ENCODE results near the gene LTBP3. TPM values are rescaled to one million over a fixed set of nuclear protein-coding genes. Genes with fewer than 3 reads are reported as not detected.

Gene LTBP3
- total and polyA plus RNA-seq, 9 of the 15 experiments (the other 6 are each of a cell fraction or from before 2014, with no cell fraction given): 0.06 to 20.5 (median 4.8) TPM

- TF ChIP-seq GABPB1 (CRISPR knock-in tag; IDR thresholded peaks at IDR 0.05) (peak; percentile 76; the same call in 1 of the 2 replicates), PHF20 (IDR thresholded peaks at IDR 0.05; ENCODE audit: partially characterized antibody) (no peak), ARNT (IDR thresholded peaks at IDR 0.05) (peak in 1 of 2 experiments; percentile 13; a peak in 1 of 4 replicates), FOXO4 (CRISPR knock-in tag; IDR thresholded peaks at IDR 0.05) (no peak), GTF2F1 (IDR thresholded peaks at IDR 0.05; ENCODE audit: low read depth, low read length) (peak; percentile 54; the same call in 1 of the 2 replicates), XRCC3 (IDR thresholded peaks at IDR 0.05) (no peak), ZNF232 (CRISPR knock-in tag; IDR thresholded peaks at IDR 0.05) (no peak), MCM7 (IDR thresholded peaks at IDR 0.05) (no peak), TCF15 (CRISPR knock-in tag; IDR thresholded peaks at IDR 0.05) (no peak), AFF4 (CRISPR knock-in tag; IDR thresholded peaks at IDR 0.05) (peak; percentile 86; the same call in 1 of the 2 replicates), ZBTB8A (IDR thresholded peaks at IDR 0.05; ENCODE audit: partially characterized antibody) (no peak), TOE1 (IDR thresholded peaks at IDR 0.05; ENCODE audit: borderline replicate concordance) (peak; percentile 83), TOE1 (CRISPR knock-in tag; IDR thresholded peaks at IDR 0.05; ENCODE audit: borderline replicate concordance, low read depth) (no peak), CHCHD3 (CRISPR knock-in tag; IDR thresholded peaks at IDR 0.05) (peak; percentile 63; the same call in 1 of the 2 replicates), ZNF121 (CRISPR knock-in tag; conservative IDR thresholded peaks at IDR 0.05) (no peak), HES1 (IDR thresholded peaks at IDR 0.05; ENCODE audit: low read depth) (peak; percentile 83), ZNF583 (CRISPR knock-in tag; IDR thresholded peaks at IDR 0.05) (peak; percentile 90), NR3C1 (CRISPR knock-in tag; IDR thresholded peaks at IDR 0.05) (no peak), ZNF586 (CRISPR knock-in tag; conservative IDR thresholded peaks at IDR 0.05) (no peak), OTX1 (CRISPR knock-in tag; IDR thresholded peaks at IDR 0.05) (0 out of 2 replicates have a peak, but pooled peaks have one; percentile 47)
- TF ChIP-seq, protein P1, sequence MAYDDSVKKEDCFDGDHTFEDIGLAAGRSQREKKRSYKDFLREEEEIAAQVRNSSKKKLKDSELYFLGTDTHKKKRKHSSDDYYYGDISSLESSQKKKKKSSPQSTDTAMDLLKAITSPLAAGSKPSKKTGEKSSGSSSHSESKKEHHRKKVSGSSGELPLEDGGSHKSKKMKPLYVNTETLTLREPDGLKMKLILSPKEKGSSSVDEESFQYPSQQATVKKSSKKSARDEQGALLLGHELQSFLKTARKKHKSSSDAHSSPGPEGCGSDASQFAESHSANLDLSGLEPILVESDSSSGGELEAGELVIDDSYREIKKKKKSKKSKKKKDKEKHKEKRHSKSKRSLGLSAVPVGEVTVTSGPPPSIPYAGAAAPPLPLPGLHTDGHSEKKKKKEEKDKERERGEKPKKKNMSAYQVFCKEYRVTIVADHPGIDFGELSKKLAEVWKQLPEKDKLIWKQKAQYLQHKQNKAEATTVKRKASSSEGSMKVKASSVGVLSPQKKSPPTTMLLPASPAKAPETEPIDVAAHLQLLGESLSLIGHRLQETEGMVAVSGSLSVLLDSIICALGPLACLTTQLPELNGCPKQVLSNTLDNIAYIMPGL (CRISPR knock-in tag; IDR thresholded peaks at IDR 0.05): no peak
These were observed 60.8 kb downstream of the LTBP3 start (continued) for GRCh38 chr11:65497141-65498041.
